Colonic mucosa (tissue), 4 donors: ENCODE data around the gene SLIT1. TPM values are rescaled to one million over a fixed set of nuclear protein-coding genes. Genes with fewer than 3 reads are reported as not detected.
"Not testable (repeated sequence)": the region's sequence is repeated elsewhere in the genome, so short reads cannot be mapped to it uniquely, and the experiment has no call there.

Experiments
- DNase-seq: peaks from one replicate; pipeline ENCODE4 v3.0.0-alpha.2; 2020
- H3K27ac ChIP-seq: fragments of 200-600 bp; one replicate; pipeline ENCODE4 v1.8.0; 2021
- H3K27me3 ChIP-seq: fragments of 200-600 bp; one replicate; pipeline ENCODE4 v1.8.0; 2021
- H3K36me3 ChIP-seq: fragments of 200-600 bp; one replicate; pipeline ENCODE4 v1.8.0; 2021
- H3K4me1 ChIP-seq: fragments of 200-600 bp; one replicate; pipeline ENCODE4 v1.8.0; 2021; ENCODE audit warnings: mild to moderate bottlenecking
- H3K4me3 ChIP-seq: fragments of 200-600 bp; one replicate; pipeline ENCODE4 v1.8.0; 2021
- H3K9ac ChIP-seq, 2 donors: one replicate each; pipeline ENCODE4 v1.7.0; 2013; ENCODE audit warnings: control low read depth in 2 of 2, low read depth in 2 of 2, low read length in 2 of 2
- H3K9me3 ChIP-seq: fragments of 200-600 bp; one replicate; pipeline ENCODE4 v1.8.0; 2021
- CTCF ChIP-seq: fragments of 200-600 bp; IDR thresholded peaks from one replicate; pipeline ENCODE4 v1.8.0; 2022; ENCODE audit warnings: antibody characterized with exemption, mild to moderate bottlenecking
- intact Hi-C: fragments of 100-400 bp; cut with DNase I; formaldehyde crosslinking; loops from one replicate; pipeline ENCODE4 v1.14.1; 2022
- total RNA-seq, 2 donors: library from RNA; stranded (reverse); fragmentation: NEBNext Ultra II Directional in 1 of 2; extraction: Animal tissue kit (Norgen Biotek cat#: 25700) in 1 of 2; gene quantifications; one replicate each; pipeline ENCODE4 v1.2.1, GENCODE V29; 2021
- donor health status: healthy.
- donor health status: DM: no; HTN: no; CAD: no.
- donor health status: DM: no; HTN: no; CAD: no.

Gene SLIT1
- total RNA-seq, 2 donors from 2014 or later: 0.17 to 0.24 TPM

GRCh38 chr10:97087296-97087695 lies 98.5 kb downstream of the SLIT1 start:
- H3K4me1 ChIP-seq: no peaks in the 10 kb centered on the region
- no peak for TF ChIP-seq CTCF
- no peak overlapping the region for H3K4me3 ChIP-seq
- no peak overlapping the region for H3K9ac ChIP-seq
- no peak overlapping the region for H3K27ac ChIP-seq
- DNase-seq: no peak
- no peaks in the 10 kb centered on the region for H3K36me3 ChIP-seq
- no peaks in the 10 kb centered on the region for H3K9me3 ChIP-seq
- intact Hi-C loops: no loop called here
- peaks cover 3% of the 10 kb centered on the region for H3K27me3 ChIP-seq

- peaks cover 3% of the 10 kb centered on the region for H3K27me3 ChIP-seq
- H3K36me3 ChIP-seq: no peaks in the 10 kb centered on the region
- no peak overlapping the region for H3K27ac ChIP-seq
- intact Hi-C loops: no loop called here
- DNase-seq: no peak
- H3K4me3 ChIP-seq: no peak overlapping the region
- H3K4me1 ChIP-seq: no peaks in the 10 kb centered on the region
- no peak overlapping the region for H3K9ac ChIP-seq
- TF ChIP-seq CTCF: no peak
- no peaks in the 10 kb centered on the region for H3K9me3 ChIP-seq
Observed at GRCh38 chr10:97086530-97086929, 99.2 kb downstream of the SLIT1 start.

- intact Hi-C loops: no loop called here
- Histone ChIP-seq H3K9me3 (no peaks in the 10 kb centered on the region), H3K4me3 (no peak overlapping the region), H3K4me1 (no peaks in the 10 kb centered on the region), H3K27me3 (no peaks in the 10 kb centered on the region), H3K9ac (no peak overlapping the region), H3K36me3 (no peaks in the 10 kb centered on the region), H3K27ac (no peak overlapping the region)
- no peak for TF ChIP-seq CTCF
- DNase-seq: no peak
Observed at GRCh38 chr10:97083228-97083829, 102.4 kb downstream of the SLIT1 start.

GRCh38 chr10:97082575-97082974 lies 103.2 kb downstream of the SLIT1 start:
- H3K27me3 ChIP-seq, intact Hi-C loops, H3K4me1 ChIP-seq, H3K27ac ChIP-seq, DNase-seq, H3K9ac ChIP-seq, H3K36me3 ChIP-seq, H3K9me3 ChIP-seq, H3K4me3 ChIP-seq: not testable (repeated sequence)

- no peaks in the 10 kb centered on the region for H3K4me1 ChIP-seq
- no peak overlapping the region for H3K4me3 ChIP-seq
- no peak overlapping the region for H3K27ac ChIP-seq
- intact Hi-C loops: no loop called here
- no peaks in the 10 kb centered on the region for H3K36me3 ChIP-seq
- no peaks in the 10 kb centered on the region for H3K27me3 ChIP-seq
- DNase-seq: peak; percentile 59
- no peak overlapping the region for H3K9ac ChIP-seq
- TF ChIP-seq CTCF: peak; percentile 47
- H3K9me3 ChIP-seq: no peaks in the 10 kb centered on the region
Observed at GRCh38 chr10:97081621-97082235, 104.0 kb downstream of the SLIT1 start.

- no peak for TF ChIP-seq CTCF
- DNase-seq: no peak
- Histone ChIP-seq H3K36me3 (no peaks in the 10 kb centered on the region), H3K4me1 (no peaks in the 10 kb centered on the region), H3K27me3 (no peaks in the 10 kb centered on the region), H3K27ac (no peak overlapping the region), H3K9ac (no peak overlapping the region), H3K4me3 (no peak overlapping the region), H3K9me3 (no peaks in the 10 kb centered on the region)
- intact Hi-C loops: no loop called here
Observed at GRCh38 chr10:97080051-97080776, 105.5 kb downstream of the SLIT1 start.
